Heart left ventricle (tissue), 16 donors: ENCODE results near the gene ADGRG1. TPM values are rescaled to one million over a fixed set of nuclear protein-coding genes. Genes with fewer than 3 reads are reported as not detected.

Experiments used
- ATAC-seq, 4 donors: fragments of 200-7000 bp; cut with Tn5 transposase; one replicate each; pipeline ENCODE4 v1.9.1; 2020 to 2022; ENCODE audit warnings: moderate library complexity in 4 of 4, mild to moderate bottlenecking in 3 of 4, moderate number of reproducible peaks in 1 of 4
- DNase-seq, 5 donors: peaks; one replicate each; pipeline ENCODE4 v3.0.0-alpha.2; 2020
- H3K27ac ChIP-seq, 12 donors: fragments of 200-600 bp; sonication (generic) in 4 of 12; one replicate each; pipeline versions ENCODE4 v1.5.0 to v1.8.0; 2016 to 2022; ENCODE audit warnings: mild to moderate bottlenecking in 2 of 12
- H3K27me3 ChIP-seq, 9 donors: fragments of 200-600 bp; sonication (generic) in 2 of 9; one replicate each; pipeline versions ENCODE4 v1.5.1 to v1.8.0; 2016 to 2022; ENCODE audit warnings: mild to moderate bottlenecking in 3 of 9
- H3K36me3 ChIP-seq, 9 donors: fragments of 200-600 bp; sonication (generic) in 2 of 9; one replicate each; pipeline versions ENCODE4 v1.5.0 to v1.8.0; 2018 to 2022; ENCODE audit warnings: mild to moderate bottlenecking in 2 of 9
- H3K4me1 ChIP-seq, 12 donors: fragments of 200-600 bp; sonication (generic) in 4 of 12; one replicate each; pipeline versions ENCODE4 v1.5.0 to v1.8.0; 2016 to 2022; ENCODE audit warnings: mild to moderate bottlenecking in 3 of 12
- H3K4me3 ChIP-seq, 12 donors: fragments of 200-600 bp; sonication (generic) in 4 of 12; one replicate each; pipeline versions ENCODE4 v1.5.0 to v1.8.0; 2017 to 2022; ENCODE audit warnings: mild to moderate bottlenecking in 9 of 12, moderate library complexity in 4 of 12
- H3K9me3 ChIP-seq, 12 donors: fragments of 200-600 bp; sonication (generic) in 4 of 12; one replicate each; pipeline versions ENCODE4 v1.5.0 to v1.8.0; 2016 to 2022; ENCODE audit warnings: mild to moderate bottlenecking in 1 of 12
- CTCF ChIP-seq, 12 donors: fragments of 200-600 bp; sonication (generic) in 4 of 12; IDR thresholded peaks; one replicate each; pipeline versions ENCODE4 v1.5.0 to v1.8.0; 2018 to 2022; ENCODE audit warnings: antibody characterized with exemption in 12 of 12, mild to moderate bottlenecking in 5 of 12
- POLR2A ChIP-seq, 2 donors: fragments of 450-650 bp; IDR thresholded peaks; one replicate each; pipeline ENCODE4 v1.6.1; 2017; ENCODE audit warnings: antibody characterized with exemption in 2 of 2, mild to moderate bottlenecking in 2 of 2, moderate library complexity in 2 of 2
- WGBS, 4 donors: extraction: QIAGEN DNeasy Blood & Tissue Kit in 2 of 4; methylation state at CpG; one replicate each; pipeline versions ENCODE4 v1.1.5 to v1.1.7; 2013 to 2018; 5-methylcytosine and 5-hydroxymethylcytosine counted together
- intact Hi-C, 10 donors: fragments of 100-400 bp; cut with DNase I; formaldehyde crosslinking; loops; one replicate each; pipeline versions ENCODE4 v1.11.1 to v1.14.2; 2022
- polyA plus RNA-seq, 2 donors: library from polyadenylated mRNA; stranded (reverse); fragments of 200-250 nt; gene quantifications; one replicate each; pipeline ENCODE4 v1.2.3, GENCODE V29; 2013
- total RNA-seq, 9 donors: library from RNA; depleted of rRNA in 2 of 9; stranded (reverse); fragments of >200 nt in 2 of 9; fragmentation: NEBNext Ultra II Directional in 3 of 9; extraction: Animal tissue kit (Norgen Biotek cat#: 25700) in 3 of 9; gene quantifications; one replicate each; pipeline versions ENCODE4 v1.1.0 to v1.2.4, GENCODE V29; 2016 to 2023
- donor health status: ischemic (EF 13 %, LVEDD 7.1; RV severe dilation, severe dysfunction).
- donor health status: healthy with polysubstance abuse.
- donor health status: DM: no; HTN: yes; CAD: no.
- donor health status: DM: no; HTN: no; CAD: no.
- donor health status: ischemic (EF 25% LVEDD 6.9; RV normal size, moderate dysfunction).
- donor health status: ischemic (EF 25% LVEDD 5.7; RV mildly dilated, moderate dysfunction).
- donor health status: healthy.
- donor health status: DM: yes; HTN: yes; CAD: no.
- donor health status: ischemic (EF 35%, LVEDD 5.7; RV mildly dilated, moderate dysfunction).
- donor health status: nonischemic (EF 11% LVEDD 7.7; RV severe dilation, severe dysfunction).
- donor health status: DM: yes; HTN: yes; CAD: no.
- donor health status: PGD.
- donor health status: ischemic (EF 29% LVEDD 5.4; RV normal size, mild dysfunction).
- donor health status: nonischemic (EF 23%, LVEDD 6.1; RV moderate dilation, normal function).

Gene ADGRG1
- total and polyA plus RNA-seq, 11 donors = 14.1 to 65.2 (median 17.5) TPM

- no peak for ATAC-seq
- DNase-seq = peak in 1 of 5 donors; percentile 7
- peaks cover 0 to 3% (median 0%) of the 10 kb centered on the region in 9 donors for H3K27me3 ChIP-seq
- TF ChIP-seq CTCF (IDR thresholded peaks at IDR 0.05) (no peak), POLR2A (IDR thresholded peaks at IDR 0.05) (no peak)
- no peaks in the 10 kb centered on the region for H3K9me3 ChIP-seq
- H3K4me1 ChIP-seq = peaks cover 0 to 27% (median 10%) of the 10 kb centered on the region in 12 donors
- H3K4me3 ChIP-seq = no peak overlapping the region
- 92 to 95% (median 94%) methylated on average over 9 to 10 of the region's 10 CpGs for WGBS, 4 donors
- H3K27ac ChIP-seq = no peak overlapping the region
- no peaks in the 10 kb centered on the region for H3K36me3 ChIP-seq
- intact Hi-C loops = loop anchor here in 2 of 10 donors (5.0 kb wide), 1 partner anchor 39 kb away; no protein-coding TSS in a partner anchor
Measured at GRCh38 chr16:57607676-57608461, 20.6 kb upstream of the ADGRG1 start.

DNA sequence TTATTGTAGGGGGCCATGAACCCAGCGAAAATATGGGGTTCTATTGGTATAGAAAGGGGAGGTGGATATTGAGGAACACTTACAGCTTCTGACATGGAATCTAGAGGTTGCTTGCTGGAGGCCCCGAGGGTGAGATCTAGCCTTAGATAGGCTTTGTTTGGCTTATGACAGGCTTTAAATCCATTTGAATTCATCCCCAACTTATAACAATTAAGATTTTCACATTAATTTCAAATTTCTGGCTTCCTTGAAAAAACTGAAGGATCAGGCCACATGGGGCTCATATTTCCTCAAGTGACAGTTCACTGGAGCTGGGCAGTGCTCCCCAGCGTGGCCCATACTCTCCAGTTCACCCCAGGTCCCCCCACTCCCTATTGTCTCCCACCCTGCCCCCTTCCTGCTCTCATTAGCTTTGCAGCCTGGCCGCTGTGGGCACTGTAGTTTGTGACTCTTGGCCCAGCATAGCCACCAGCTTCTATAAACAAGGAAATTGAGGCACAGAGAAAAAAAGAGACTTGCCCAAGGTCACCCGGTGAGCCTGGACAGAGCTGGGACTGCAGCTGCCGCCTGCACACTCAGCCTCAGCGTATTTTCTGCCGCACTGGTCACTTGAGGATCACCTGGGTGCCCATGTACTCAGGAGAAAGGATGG lies 19.8 kb upstream of the ADGRG1 start:
- no peak for ATAC-seq
- Histone ChIP-seq H3K4me3 (no peak overlapping the region), H3K36me3 (no peaks in the 10 kb centered on the region), H3K4me1 (peaks cover 0 to 20% (median 10%) of the 10 kb centered on the region in 12 donors), H3K27ac (peak overlapping the region in 1 of 12 donors; percentile 62), H3K9me3 (no peaks in the 10 kb centered on the region), H3K27me3 (peaks cover 0 to 1% (median 0%) of the 10 kb centered on the region in 9 donors)
- intact Hi-C loops = loop anchor here in 2 of 10 donors (5.0 kb wide), 1 partner anchor 39 kb away; no protein-coding TSS in a partner anchor
- peak in 1 of 5 donors; percentile 3 for DNase-seq
- TF ChIP-seq CTCF (IDR thresholded peaks at IDR 0.05) (no peak), POLR2A (IDR thresholded peaks at IDR 0.05) (no peak)
- WGBS, 4 donors = 91 to 93% (median 92%) methylated on average over 8 of the region's 8 CpGs

DNA sequence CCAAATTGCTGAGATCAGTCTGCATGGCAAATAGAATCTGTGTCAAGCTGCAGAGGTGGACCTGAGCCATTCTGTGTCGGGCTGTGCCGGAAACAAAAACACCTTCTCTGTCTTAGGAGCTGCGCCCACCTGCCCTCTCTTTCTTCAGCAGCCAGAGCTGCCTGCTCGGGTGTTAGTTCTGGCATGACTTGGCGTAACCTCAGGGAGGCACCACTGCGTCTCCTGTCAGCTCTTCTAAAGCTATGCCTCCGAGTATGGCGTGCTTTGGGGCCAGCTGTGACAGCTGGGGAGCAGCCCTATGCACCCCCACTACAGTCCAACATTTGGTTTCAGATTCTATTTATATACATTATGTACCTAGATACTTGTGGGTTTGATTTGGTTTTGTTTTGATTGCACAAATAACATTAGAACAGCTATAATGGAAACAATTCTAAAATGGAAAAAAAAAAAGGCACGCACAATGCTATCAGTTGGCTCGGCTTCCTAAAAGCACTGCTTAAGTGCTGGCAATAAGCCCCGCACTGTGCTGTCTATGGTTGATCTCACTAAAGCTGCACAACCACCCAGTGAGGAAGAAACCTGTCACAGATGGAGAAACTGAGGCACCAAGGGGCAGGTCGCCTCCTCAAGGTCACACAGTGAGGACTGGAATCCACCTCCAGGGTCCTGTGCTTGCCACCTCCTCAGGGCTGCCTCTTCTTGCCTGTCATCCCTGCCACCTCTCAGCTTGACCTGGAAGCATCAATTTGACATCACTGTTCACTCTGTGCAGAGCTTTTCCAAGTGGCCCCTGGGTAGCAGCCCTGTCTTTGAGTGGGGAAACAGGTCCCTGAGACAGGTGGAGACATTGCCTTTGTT lies 18.7 kb upstream of the ADGRG1 start:
- Histone ChIP-seq H3K4me3 (peak overlapping the region in 3 of 12 donors; percentile 12 to 22 (median 21)), H3K9me3 (no peaks in the 10 kb centered on the region), H3K4me1 (peaks cover 0 to 19% (median 10%) of the 10 kb centered on the region in 12 donors), H3K27me3 (no peaks in the 10 kb centered on the region), H3K36me3 (no peaks in the 10 kb centered on the region), H3K27ac (peak overlapping the region in 1 of 12 donors; percentile 62)
- 19 to 29% (median 23%) methylated on average over 9 to 12 of the region's 12 CpGs for WGBS, 4 donors
- intact Hi-C loops = loop anchor here in 2 of 10 donors (5.0 kb wide), 1 partner anchor 38 kb away; no protein-coding TSS in a partner anchor
- peak in 7 of 12 donors; percentile 12 to 52 (median 30) for TF ChIP-seq CTCF (IDR thresholded peaks at IDR 0.05)
- no peak for TF ChIP-seq POLR2A (IDR thresholded peaks at IDR 0.05)
- peak; percentile 74 to 90 (median 84) for ATAC-seq
- peak in 4 of 5 donors; percentile 9 to 61 (median 38) for DNase-seq
